HUDEP-2 (cell line): ENCODE data around the gene PGAP6.
"Not testable (repeated sequence)": the region's sequence is repeated elsewhere in the genome, so short reads cannot be mapped to it uniquely, and the experiment has no call there.

Experiments used
- DNase-seq, 76 experiments: peaks; one replicate each; lab custom pipeline; 2025; ENCODE audit not compliant: unreplicated experiment in 76 of 76; lab: John Stamatoyannopoulos, UW

The PGAP6 gene

GRCh38 chr16:353404-354290 lies 28.1 kb downstream of the PGAP6 start:
- DNase-seq = no peak

GRCh38 chr16:352547-353403 lies 29.0 kb downstream of the PGAP6 start, which contains the start of gene AXIN1:
Gene AXIN1, minus strand, starts transcription at chr16:352723. Its CDS starts 5,698 bp downstream, at chr16:347025.
- DNase-seq = peak in 75 of 76 experiments; percentile 59 to 100 (median 99)

- peak in 3 of 76 experiments; percentile 15 to 24 (median 18) for DNase-seq
Observed at GRCh38 chr16:351804-352520, 29.8 kb downstream of the PGAP6 start.

- DNase-seq = no peak
Observed at GRCh38 chr16:350203-350602, 31.6 kb downstream of the PGAP6 start.

- DNase-seq = no peak
Observed at GRCh38 chr16:349211-349610, 32.6 kb downstream of the PGAP6 start.

- not testable (repeated sequence) for DNase-seq
Observed at GRCh38 chr16:348495-348894, 33.3 kb downstream of the PGAP6 start.

- DNase-seq = no peak
Observed at GRCh38 chr16:347203-347602, 34.6 kb downstream of the PGAP6 start.

GRCh38 chr16:346587-346986 lies 35.2 kb downstream of the PGAP6 start:
- DNase-seq = no peak

GRCh38 chr16:345772-346171 lies 36.0 kb downstream of the PGAP6 start:
- no peak for DNase-seq

GRCh38 chr16:342455-343213 lies 39.1 kb downstream of the PGAP6 start:
- peak in 1 of 76 experiments; percentile 24 for DNase-seq

GRCh38 chr16:341974-342336 lies 39.8 kb downstream of the PGAP6 start:
- not testable (repeated sequence) for DNase-seq

GRCh38 chr16:341095-341973 lies 40.4 kb downstream of the PGAP6 start:
- DNase-seq = not testable (repeated sequence)

GRCh38 chr16:340370-341091 lies 41.2 kb downstream of the PGAP6 start:
- DNase-seq = no peak

- peak in 2 of 76 experiments; percentile 24 for DNase-seq
Observed at GRCh38 chr16:339680-340079, 42.1 kb downstream of the PGAP6 start.

GRCh38 chr16:337975-338575 lies 43.7 kb downstream of the PGAP6 start:
- DNase-seq = no peak

GRCh38 chr16:337437-337836 lies 44.3 kb downstream of the PGAP6 start:
- no peak for DNase-seq

GRCh38 chr16:336269-336668 lies 45.5 kb downstream of the PGAP6 start:
- no peak for DNase-seq
